A673 (cell line): Measurements from ENCODE around the gene TLE2.

Experiments used
- EZH2 ChIP-seq: fragments of 200-600 bp; sonication (generic); IDR thresholded peaks from 2 replicates; pipeline ENCODE4 v1.6.1; 2017; ENCODE audit warnings: borderline replicate concordance, low read depth, mild to moderate bottlenecking, mixed read lengths, antibody characterized with exemption, low read length; ENCODE audit not compliant: poor library complexity, severe bottlenecking
- TF ChIP-seq, protein P1 (sequence below): fragments of 300-800, 200-600 bp; sonication (generic); conservative IDR thresholded peaks from 2 replicates; pipeline ENCODE4 v1.5.1; 2017; ENCODE audit warnings: low read depth, mild to moderate bottlenecking, antibody characterized with exemption, low read length, moderate library complexity, mixed read lengths

DNA sequence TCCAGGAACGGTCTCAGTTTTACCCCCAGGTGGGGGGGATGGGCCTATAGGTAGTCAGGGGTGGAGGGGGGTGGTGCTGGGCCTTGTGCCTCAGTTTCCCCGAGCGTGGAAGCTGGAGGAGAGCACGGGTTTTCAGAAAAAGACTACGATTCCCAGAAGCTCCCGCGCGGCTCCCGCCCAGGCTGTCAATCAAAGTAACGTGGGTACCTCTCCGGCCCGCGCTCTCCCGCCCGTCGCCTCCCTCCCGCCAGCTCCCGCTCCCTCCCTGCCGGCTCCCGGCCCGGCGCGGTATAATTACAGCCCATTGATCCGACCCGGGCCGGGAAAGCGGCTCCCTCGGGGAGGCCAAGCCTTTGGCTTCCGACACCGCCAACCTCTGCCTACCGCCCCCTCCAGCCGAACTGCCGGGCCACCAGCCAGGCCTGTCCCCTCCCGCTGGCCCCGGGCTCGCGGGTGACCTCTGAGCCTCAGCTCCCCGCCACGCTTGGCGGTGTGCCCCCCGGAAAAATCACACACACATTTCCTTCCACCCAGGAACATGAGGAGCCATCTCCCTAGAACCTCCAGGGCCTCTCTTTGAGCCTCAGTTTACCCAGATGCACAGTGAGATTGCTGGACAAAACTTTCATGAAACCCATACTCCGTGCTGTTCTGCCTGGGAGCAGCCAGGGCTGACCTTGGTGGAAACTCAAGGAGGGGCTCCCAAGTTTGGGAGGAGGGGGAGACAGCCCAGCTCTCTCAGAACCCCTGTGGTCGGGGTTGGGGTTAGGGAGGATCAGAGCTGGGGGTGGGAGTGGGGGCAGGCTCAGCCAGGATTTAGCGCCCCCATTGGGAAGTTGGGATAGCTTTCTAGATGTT lies 7.3 kb upstream of the TLE2 start:
- TF ChIP-seq, protein P1, sequence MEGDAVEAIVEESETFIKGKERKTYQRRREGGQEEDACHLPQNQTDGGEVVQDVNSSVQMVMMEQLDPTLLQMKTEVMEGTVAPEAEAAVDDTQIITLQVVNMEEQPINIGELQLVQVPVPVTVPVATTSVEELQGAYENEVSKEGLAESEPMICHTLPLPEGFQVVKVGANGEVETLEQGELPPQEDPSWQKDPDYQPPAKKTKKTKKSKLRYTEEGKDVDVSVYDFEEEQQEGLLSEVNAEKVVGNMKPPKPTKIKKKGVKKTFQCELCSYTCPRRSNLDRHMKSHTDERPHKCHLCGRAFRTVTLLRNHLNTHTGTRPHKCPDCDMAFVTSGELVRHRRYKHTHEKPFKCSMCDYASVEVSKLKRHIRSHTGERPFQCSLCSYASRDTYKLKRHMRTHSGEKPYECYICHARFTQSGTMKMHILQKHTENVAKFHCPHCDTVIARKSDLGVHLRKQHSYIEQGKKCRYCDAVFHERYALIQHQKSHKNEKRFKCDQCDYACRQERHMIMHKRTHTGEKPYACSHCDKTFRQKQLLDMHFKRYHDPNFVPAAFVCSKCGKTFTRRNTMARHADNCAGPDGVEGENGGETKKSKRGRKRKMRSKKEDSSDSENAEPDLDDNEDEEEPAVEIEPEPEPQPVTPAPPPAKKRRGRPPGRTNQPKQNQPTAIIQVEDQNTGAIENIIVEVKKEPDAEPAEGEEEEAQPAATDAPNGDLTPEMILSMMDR, result peak; percentile 46; the same call in 1 of the 2 replicates
- no peak for TF ChIP-seq EZH2
